HepG2 (cell line): ENCODE results near the gene C6orf132. TPM values are rescaled to one million over a fixed set of nuclear protein-coding genes. Genes with fewer than 3 reads are reported as not detected.

Experiments used
- AHDC1 ChIP-seq: sonication (generic); formaldehyde crosslinking; IDR thresholded peaks from 2 replicates; pipeline ENCODE4 v1.5.1; 2020; ENCODE audit warnings: mild to moderate bottlenecking, missing genetic modification reagents, borderline replicate concordance
- BHLHE40 ChIP-seq: IDR thresholded peaks from 2 replicates; pipeline ENCODE4 v1.6.1; 2011; ENCODE audit warnings: low read length, improper control_type of control experiment
- DR1 ChIP-seq: sonication (generic); formaldehyde crosslinking; IDR thresholded peaks from 2 replicates; pipeline ENCODE4 v1.8.0; 2021; ENCODE audit warnings: mild to moderate bottlenecking, missing genetic modification reagents, inconsistent platforms
- FOXJ3 ChIP-seq: sonication (generic); formaldehyde crosslinking; IDR thresholded peaks from 2 replicates; pipeline ENCODE4 v1.4.0; 2020; ENCODE audit warnings: missing genetic modification reagents, mild to moderate bottlenecking, borderline replicate concordance
- FOXO1 ChIP-seq: sonication (generic); formaldehyde crosslinking; IDR thresholded peaks from 2 replicates; pipeline ENCODE4 v1.4.0; 2020; ENCODE audit warnings: missing genetic modification reagents
- GATAD2A ChIP-seq: IDR thresholded peaks from 2 replicates; pipeline ENCODE4 v1.6.1; 2016
- MATR3 ChIP-seq: sonication (generic); formaldehyde crosslinking; IDR thresholded peaks from 2 replicates; pipeline ENCODE4 v1.4.0; 2020; ENCODE audit warnings: missing genetic modification reagents
- MXD1 ChIP-seq: sonication (generic); formaldehyde crosslinking; IDR thresholded peaks from 2 replicates; pipeline ENCODE4 v1.4.0; 2020; ENCODE audit warnings: mild to moderate bottlenecking, missing genetic modification reagents
- NFIC ChIP-seq: IDR thresholded peaks from 2 replicates; pipeline ENCODE4 v1.6.1; 2012; ENCODE audit warnings: mild to moderate bottlenecking, low read length, inconsistent platforms
- NFYB ChIP-seq: sonication (generic); formaldehyde crosslinking; IDR thresholded peaks from 2 replicates; pipeline ENCODE4 v1.4.0; 2020; ENCODE audit warnings: missing genetic modification reagents
- SP4 ChIP-seq: sonication (generic); formaldehyde crosslinking; IDR thresholded peaks from 2 replicates; pipeline ENCODE4 v1.8.1; 2023; ENCODE audit warnings: mild to moderate bottlenecking, missing genetic modification reagents
- TBX2 ChIP-seq: sonication (generic); formaldehyde crosslinking; IDR thresholded peaks from 2 replicates; pipeline ENCODE4 v1.5.0; 2020; ENCODE audit warnings: missing genetic modification reagents, mild to moderate bottlenecking, borderline replicate concordance
- ZBTB8A ChIP-seq: sonication (generic); formaldehyde crosslinking; IDR thresholded peaks from 2 replicates; pipeline ENCODE4 v1.4.0; 2020; ENCODE audit warnings: mild to moderate bottlenecking, low read depth, missing genetic modification reagents, borderline replicate concordance
- ZMAT3 ChIP-seq: sonication (generic); formaldehyde crosslinking; conservative IDR thresholded peaks from 2 replicates; pipeline ENCODE4 v1.7.0; 2021; ENCODE audit warnings: missing genetic modification reagents
- ZMYM2 ChIP-seq: sonication (generic); formaldehyde crosslinking; IDR thresholded peaks from 2 replicates; pipeline ENCODE4 v1.8.0; 2022; ENCODE audit warnings: mild to moderate bottlenecking, missing genetic modification reagents
- ZNF160 ChIP-seq: sonication (generic); formaldehyde crosslinking; IDR thresholded peaks from 2 replicates; pipeline ENCODE4 v1.8.0; 2022; ENCODE audit warnings: mild to moderate bottlenecking, inconsistent platforms, missing genetic modification reagents
- ZNF20 ChIP-seq: sonication (generic); formaldehyde crosslinking; IDR thresholded peaks from 2 replicates; pipeline ENCODE4 v1.4.0; 2020; ENCODE audit warnings: mild to moderate bottlenecking, moderate library complexity, missing genetic modification reagents
- ZNF546 ChIP-seq: sonication (generic); formaldehyde crosslinking; conservative IDR thresholded peaks from 2 replicates; pipeline ENCODE4 v1.8.1; 2023; ENCODE audit warnings: mild to moderate bottlenecking, missing genetic modification reagents
- ZNF569 ChIP-seq: sonication (generic); formaldehyde crosslinking; IDR thresholded peaks from 2 replicates; pipeline ENCODE4 v1.5.0; 2020; ENCODE audit warnings: mild to moderate bottlenecking, missing genetic modification reagents, moderate library complexity, borderline replicate concordance
- ZNF577 ChIP-seq: sonication (generic); formaldehyde crosslinking; IDR thresholded peaks from 2 replicates; pipeline ENCODE4 v1.4.0; 2020; ENCODE audit warnings: mild to moderate bottlenecking, low read depth, missing genetic modification reagents, borderline replicate concordance
- ZNF746 ChIP-seq: sonication (generic); formaldehyde crosslinking; IDR thresholded peaks from 2 replicates; pipeline ENCODE4 v1.8.0; 2022; ENCODE audit warnings: mild to moderate bottlenecking, missing genetic modification reagents
- ZNF768 ChIP-seq: sonication (generic); formaldehyde crosslinking; IDR thresholded peaks from 2 replicates; pipeline ENCODE4 v1.4.0; 2020; ENCODE audit warnings: missing genetic modification reagents
- ZNF816 ChIP-seq: sonication (generic); formaldehyde crosslinking; IDR thresholded peaks from 2 replicates; pipeline ENCODE4 v1.8.0; 2022; ENCODE audit warnings: missing genetic modification reagents, mild to moderate bottlenecking, borderline replicate concordance
- ZNF883 ChIP-seq: sonication (generic); formaldehyde crosslinking; IDR thresholded peaks from 2 replicates; pipeline ENCODE4 v1.5.1; 2020; ENCODE audit warnings: mild to moderate bottlenecking, missing genetic modification reagents; ENCODE audit errors: not compliant biosample characterization
- ZNF891 ChIP-seq: sonication (generic); formaldehyde crosslinking; IDR thresholded peaks from 2 replicates; pipeline ENCODE4 v1.5.0; 2020; ENCODE audit warnings: mild to moderate bottlenecking, missing genetic modification reagents
- ZSCAN21 ChIP-seq: sonication (generic); formaldehyde crosslinking; IDR thresholded peaks from 2 replicates; pipeline ENCODE4 v1.8.0; 2022; ENCODE audit warnings: mild to moderate bottlenecking, missing genetic modification reagents, moderate library complexity, borderline replicate concordance
- polyA plus RNA-seq, 8 experiments: library from polyadenylated mRNA; depleted of rRNA in 3 of 8; stranded (reverse) in 7 of 8; unstranded in 1 of 8; fragments of >200 nt; fragmentation: Illumina TruSeq in 4 of 8; extraction: Trizol in 4 of 8; gene quantifications; 2 replicates each; pipeline versions ENCODE4 v1.2.1 to v1.2.3, GENCODE V29; 2011 to 2016; ENCODE audit warnings: low read depth in 4 of 8, missing spikeins in 1 of 8, mixed read lengths in 1 of 8; ENCODE audit not compliant: insufficient read depth in 1 of 8
- total RNA-seq, 5 experiments: library from RNA; depleted of rRNA; stranded (reverse); fragments of >200 nt; fragmentation: Illumina TruSeq; extraction: Trizol; gene quantifications; 2 replicates each; pipeline ENCODE4 v1.2.3, GENCODE V29; 2016; ENCODE audit warnings: low read depth in 1 of 5

Gene C6orf132
- total and polyA plus RNA-seq, 2 of the 13 experiments (the other 11 are each of a cell fraction or from before 2014, with no cell fraction given): 0.78 to 3.0 TPM

DNA sequence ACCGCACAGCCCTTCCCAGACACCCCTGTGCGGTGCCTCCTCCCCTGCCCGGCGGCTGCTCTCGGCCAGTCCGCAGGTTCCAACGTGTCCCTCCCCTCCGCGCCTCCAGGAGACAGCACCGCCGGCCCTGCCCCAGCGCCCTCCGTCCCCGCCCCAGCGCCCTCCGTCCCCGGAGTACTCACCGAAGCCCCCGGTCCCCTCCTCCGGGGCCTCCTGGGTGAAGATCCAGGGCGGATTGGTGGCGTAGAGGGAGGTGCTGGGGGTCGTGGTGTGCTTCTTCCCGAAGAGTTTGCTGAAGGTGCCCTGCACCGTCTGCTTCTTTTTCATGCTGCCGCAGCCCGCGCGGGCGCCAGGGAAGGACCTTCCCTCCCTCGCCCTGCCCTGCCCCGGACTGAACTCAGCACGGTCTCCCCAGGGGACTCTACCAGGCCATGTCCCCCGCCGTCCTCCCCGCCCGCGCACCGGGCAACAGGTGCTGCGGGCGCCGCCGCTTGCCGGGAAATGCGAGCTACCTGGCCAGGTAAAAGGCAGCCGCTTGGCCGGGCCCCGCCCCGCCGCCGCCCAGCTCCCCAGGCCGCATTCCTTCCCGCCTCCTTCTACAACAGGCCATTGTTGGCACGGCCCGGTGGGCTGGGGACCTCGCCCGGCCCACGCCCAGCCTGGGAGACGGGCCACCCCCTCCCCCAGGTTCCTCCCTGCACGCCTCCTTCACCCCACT, at the start of gene C6orf132 (continued):
- TF ChIP-seq ZNF883: no peak
- no peak for TF ChIP-seq FOXJ3
- TF ChIP-seq ZNF20: no peak
- no peak for TF ChIP-seq ZSCAN21
- no peak for TF ChIP-seq ZBTB8A (CRISPR knock-in tag)
- TF ChIP-seq AHDC1 (CRISPR knock-in tag): no peak
- no peak for TF ChIP-seq NFIC
- TF ChIP-seq ZNF546 (CRISPR knock-in tag): 0 out of 2 replicates have a peak, but pooled peaks have one; percentile 7
- TF ChIP-seq ZNF891 (CRISPR knock-in tag): no peak
- no peak for TF ChIP-seq GATAD2A (CRISPR knock-in tag)
- TF ChIP-seq TBX2: no peak
- TF ChIP-seq MATR3 (CRISPR knock-in tag): no peak
- no peak for TF ChIP-seq ZNF816 (CRISPR knock-in tag)
- TF ChIP-seq FOXO1 (CRISPR knock-in tag): no peak
- TF ChIP-seq ZMYM2 (CRISPR knock-in tag): no peak
- no peak for TF ChIP-seq ZNF160
- TF ChIP-seq DR1 (CRISPR knock-in tag): 0 out of 2 replicates have a peak, but pooled peaks have one; percentile 43
- TF ChIP-seq SP4: no peak
- TF ChIP-seq ZNF768: no peak; the same call in 1 of the 2 replicates
- TF ChIP-seq ZNF746 (CRISPR knock-in tag): no peak
- no peak for TF ChIP-seq ZNF569 (CRISPR knock-in tag)
- no peak; the same call in 1 of the 2 replicates for TF ChIP-seq MXD1 (CRISPR knock-in tag)
- no peak for TF ChIP-seq BHLHE40
- no peak for TF ChIP-seq ZNF577 (CRISPR knock-in tag)
- TF ChIP-seq ZMAT3 (CRISPR knock-in tag): no peak
- TF ChIP-seq NFYB (CRISPR knock-in tag): no peak
